Measurements from ENCODE around the gene NRCAM.
"Not testable (repeated sequence)": the region's sequence is repeated elsewhere in the genome, so short reads cannot be mapped to it uniquely, and the experiment has no call there.

The NRCAM gene

DNA sequence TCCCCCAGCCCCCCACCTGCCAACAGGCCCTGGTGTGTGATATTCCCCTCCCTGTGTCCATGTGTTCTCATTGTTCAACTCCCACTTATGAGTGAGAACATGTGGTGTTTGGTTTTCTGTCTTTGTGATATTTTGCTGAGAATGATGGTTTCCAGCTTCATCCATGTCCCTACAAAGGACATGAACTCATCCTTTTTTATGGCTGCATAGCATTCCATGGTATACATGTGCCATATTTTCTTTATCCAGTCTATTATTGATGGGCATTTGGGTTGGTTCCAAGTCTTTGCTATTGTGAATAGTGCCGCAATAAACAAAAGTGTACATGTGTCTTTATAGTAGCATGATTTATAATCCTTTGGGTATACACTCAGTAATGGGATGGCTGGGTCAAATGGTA is 183.3 kb downstream of the NRCAM start:
- H3K27me3 Mint-ChIP-seq; H3K4me3 Mint-ChIP-seq; H3K9me3 Mint-ChIP-seq; H3K27ac Mint-ChIP-seq; H3K36me3 Mint-ChIP-seq (ENCODE audit: low read depth): not testable (repeated sequence)
- H3K4me1 Mint-ChIP-seq (ENCODE audit: low read depth), result peaks cover 20% of the 10 kb centered on the region

DNA sequence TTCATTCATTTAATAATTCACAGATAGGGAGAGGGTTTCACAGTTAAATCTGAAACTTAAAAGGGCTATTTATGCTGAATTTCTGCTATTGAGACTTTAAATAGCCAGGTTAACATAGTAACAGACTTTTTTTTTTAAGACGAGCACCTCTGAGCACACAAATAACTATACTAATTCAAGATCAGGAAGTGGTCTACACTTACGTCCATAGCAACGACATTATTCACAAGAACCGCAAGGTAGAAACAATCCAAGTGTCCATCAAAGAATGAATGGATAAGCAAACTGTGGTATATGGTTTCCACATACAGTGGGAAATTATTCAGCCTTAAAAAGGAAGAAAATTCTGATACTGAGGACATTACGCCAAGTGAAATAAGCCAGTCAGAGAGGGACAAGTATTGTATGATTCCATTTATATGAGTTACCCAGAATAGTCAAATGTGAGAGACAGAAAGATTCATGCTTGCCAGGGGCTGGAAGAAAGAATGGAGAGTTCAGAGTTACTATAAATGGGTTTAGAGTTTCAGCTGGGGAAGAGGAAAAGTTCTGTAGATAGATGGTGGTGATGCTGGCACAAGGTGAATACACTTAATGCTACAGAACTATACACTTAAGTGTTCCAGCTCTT is 185.7 kb downstream of the NRCAM start:
- Mint-ChIP-seq H3K27me3 (no peaks in the 10 kb centered on the region), H3K9me3 (peaks cover 4% of the 10 kb centered on the region), H3K27ac (no peak overlapping the region), H3K36me3 (ENCODE audit: low read depth) (no peaks in the 10 kb centered on the region), H3K4me3 (no peak overlapping the region), H3K4me1 (ENCODE audit: low read depth) (peaks cover 27% of the 10 kb centered on the region)

- Mint-ChIP-seq H3K27me3 (no peaks in the 10 kb centered on the region), H3K27ac (no peak overlapping the region), H3K4me3 (no peak overlapping the region), H3K36me3 (ENCODE audit: low read depth) (no peaks in the 10 kb centered on the region), H3K4me1 (ENCODE audit: low read depth) (peaks cover 27% of the 10 kb centered on the region), H3K9me3 (no peaks in the 10 kb centered on the region)
These were observed 187.9 kb downstream of the NRCAM start for GRCh38 chr7:108268200-108268820.

DNA sequence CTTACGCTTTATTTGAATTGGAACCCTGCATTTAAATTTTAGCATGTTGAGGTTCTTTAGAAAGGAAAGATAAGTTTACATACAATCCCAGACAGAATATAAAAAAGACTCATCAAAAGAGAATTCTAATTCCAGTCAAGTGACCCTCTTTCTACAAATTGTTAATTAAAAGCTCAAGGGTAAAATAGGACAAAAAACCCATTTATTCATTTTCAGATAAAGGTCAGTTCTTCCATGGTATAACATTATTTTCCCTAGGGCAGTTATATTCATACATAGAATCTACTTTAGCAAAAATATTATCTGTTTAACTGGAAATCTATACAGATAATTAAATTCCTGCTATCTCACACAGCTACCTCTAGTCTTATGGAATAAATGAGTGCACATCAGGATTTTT is 188.6 kb downstream of the NRCAM start:
- Mint-ChIP-seq H3K4me1 (ENCODE audit: low read depth) (peaks cover 27% of the 10 kb centered on the region), H3K27me3 (no peaks in the 10 kb centered on the region), H3K27ac (no peak overlapping the region), H3K4me3 (no peak overlapping the region), H3K36me3 (ENCODE audit: low read depth) (no peaks in the 10 kb centered on the region), H3K9me3 (no peaks in the 10 kb centered on the region)

DNA sequence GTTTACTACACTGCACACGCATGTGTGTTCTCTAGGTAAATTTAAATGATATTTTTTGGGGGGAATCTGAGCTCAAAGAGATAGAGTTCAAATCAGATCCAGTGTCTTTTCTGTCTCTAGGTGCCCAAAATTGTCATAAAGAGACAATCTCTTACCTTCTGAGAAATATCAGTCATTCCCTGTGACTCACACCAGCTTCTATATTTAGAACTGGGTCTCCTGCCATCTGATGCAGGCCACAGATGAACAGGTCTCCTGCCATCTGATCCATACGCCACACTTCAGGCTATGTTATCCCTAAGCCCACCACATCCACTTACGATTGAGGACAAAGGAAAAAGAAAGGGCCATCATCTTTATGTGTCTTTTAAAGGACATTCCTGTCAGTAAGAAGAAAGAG is 189.7 kb downstream of the NRCAM start:
- no peaks in the 10 kb centered on the region for H3K36me3 Mint-ChIP-seq (ENCODE audit: low read depth)
- no peaks in the 10 kb centered on the region for H3K27me3 Mint-ChIP-seq
- H3K4me3 Mint-ChIP-seq, result no peak overlapping the region
- peaks cover 21% of the 10 kb centered on the region for H3K4me1 Mint-ChIP-seq (ENCODE audit: low read depth)
- H3K9me3 Mint-ChIP-seq, result no peaks in the 10 kb centered on the region
- H3K27ac Mint-ChIP-seq, result no peak overlapping the region

GRCh38 chr7:108266035-108266434 is 190.2 kb downstream of the NRCAM start:
- Mint-ChIP-seq H3K27me3 (no peaks in the 10 kb centered on the region), H3K4me1 (ENCODE audit: low read depth) (peaks cover 21% of the 10 kb centered on the region), H3K4me3 (no peak overlapping the region), H3K27ac (no peak overlapping the region), H3K36me3 (ENCODE audit: low read depth) (no peaks in the 10 kb centered on the region), H3K9me3 (no peaks in the 10 kb centered on the region)

DNA sequence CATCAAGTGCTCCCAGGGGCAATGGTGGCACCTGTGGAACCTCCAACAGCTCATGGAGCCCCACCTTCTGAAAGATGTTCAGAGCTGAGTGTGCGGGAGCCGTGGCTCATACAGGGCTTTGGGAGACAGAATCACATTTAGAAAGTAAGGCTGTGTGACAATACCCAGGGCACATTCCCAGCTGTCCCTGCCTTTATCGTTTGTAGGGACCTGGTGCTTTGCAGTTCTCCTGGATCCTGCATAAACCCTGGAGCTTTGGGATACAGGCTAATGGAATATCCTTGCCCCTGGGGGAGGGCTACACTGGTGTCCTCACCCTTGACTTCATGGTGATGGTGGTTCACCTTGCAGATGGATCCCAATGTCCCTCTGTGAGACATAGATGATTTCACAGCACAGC is 191.2 kb downstream of the NRCAM start:
- H3K4me1 Mint-ChIP-seq (ENCODE audit: low read depth), result peaks cover 14% of the 10 kb centered on the region
- H3K36me3 Mint-ChIP-seq (ENCODE audit: low read depth), result no peaks in the 10 kb centered on the region
- no peaks in the 10 kb centered on the region for H3K9me3 Mint-ChIP-seq
- no peaks in the 10 kb centered on the region for H3K27me3 Mint-ChIP-seq
- H3K27ac Mint-ChIP-seq, result no peak overlapping the region
- no peak overlapping the region for H3K4me3 Mint-ChIP-seq

GRCh38 chr7:108263425-108263824 is 192.8 kb downstream of the NRCAM start:
- H3K27ac Mint-ChIP-seq, result no peak overlapping the region
- H3K9me3 Mint-ChIP-seq, result peaks cover 5% of the 10 kb centered on the region

GRCh38 chr7:108261560-108262255 is 194.5 kb downstream of the NRCAM start:
- Mint-ChIP-seq H3K4me3 (no peak overlapping the region), H3K4me1 (ENCODE audit: low read depth) (peaks cover 5% of the 10 kb centered on the region), H3K27me3 (no peaks in the 10 kb centered on the region), H3K27ac (no peak overlapping the region), H3K36me3 (ENCODE audit: low read depth) (no peaks in the 10 kb centered on the region), H3K9me3 (peaks cover 8% of the 10 kb centered on the region)

More at GRCh38 chr7:108263425-108263824, 192.8 kb downstream of the NRCAM start:
- peaks cover 11% of the 10 kb centered on the region for H3K4me1 Mint-ChIP-seq (ENCODE audit: low read depth)
- H3K27me3 Mint-ChIP-seq, result no peaks in the 10 kb centered on the region
- no peaks in the 10 kb centered on the region for H3K36me3 Mint-ChIP-seq (ENCODE audit: low read depth)
- no peak overlapping the region for H3K4me3 Mint-ChIP-seq

DNA sequence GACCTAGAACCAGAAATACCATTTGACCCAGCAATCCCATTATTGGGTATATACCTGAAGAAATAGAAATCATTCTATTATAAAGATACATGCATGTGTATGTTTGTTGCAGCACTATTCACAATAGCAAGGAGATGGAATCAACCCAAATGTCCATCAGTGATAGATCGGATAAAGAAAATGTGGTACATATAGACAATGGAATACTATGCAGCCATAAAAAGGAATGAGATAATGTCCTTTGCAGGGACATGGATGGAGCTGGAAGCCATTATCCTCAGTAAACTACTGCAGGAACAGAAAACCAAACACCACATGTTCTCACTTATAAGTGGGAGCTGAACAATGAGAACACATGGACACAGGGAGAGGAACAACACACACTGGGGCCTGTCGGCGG is 196.8 kb downstream of the NRCAM start:
- H3K4me1 Mint-ChIP-seq (ENCODE audit: low read depth); H3K9me3 Mint-ChIP-seq; H3K4me3 Mint-ChIP-seq; H3K27ac Mint-ChIP-seq; H3K27me3 Mint-ChIP-seq; H3K36me3 Mint-ChIP-seq (ENCODE audit: low read depth): not testable (repeated sequence)

- H3K9me3 Mint-ChIP-seq, result peaks cover 8% of the 10 kb centered on the region
- H3K36me3 Mint-ChIP-seq (ENCODE audit: low read depth), result no peaks in the 10 kb centered on the region
- no peak overlapping the region for H3K27ac Mint-ChIP-seq
These were observed 198.3 kb downstream of the NRCAM start for GRCh38 chr7:108257954-108258353.

GRCh38 chr7:108254259-108254658 is 202.0 kb downstream of the NRCAM start:
- Mint-ChIP-seq H3K9me3 (peaks cover 4% of the 10 kb centered on the region), H3K36me3 (ENCODE audit: low read depth) (no peaks in the 10 kb centered on the region), H3K4me3 (no peak overlapping the region), H3K4me1 (ENCODE audit: low read depth) (no peaks in the 10 kb centered on the region), H3K27ac (no peak overlapping the region), H3K27me3 (no peaks in the 10 kb centered on the region)

More at GRCh38 chr7:108257954-108258353, 198.3 kb downstream of the NRCAM start:
- no peaks in the 10 kb centered on the region for H3K27me3 Mint-ChIP-seq
- no peak overlapping the region for H3K4me3 Mint-ChIP-seq
- no peaks in the 10 kb centered on the region for H3K4me1 Mint-ChIP-seq (ENCODE audit: low read depth)

DNA sequence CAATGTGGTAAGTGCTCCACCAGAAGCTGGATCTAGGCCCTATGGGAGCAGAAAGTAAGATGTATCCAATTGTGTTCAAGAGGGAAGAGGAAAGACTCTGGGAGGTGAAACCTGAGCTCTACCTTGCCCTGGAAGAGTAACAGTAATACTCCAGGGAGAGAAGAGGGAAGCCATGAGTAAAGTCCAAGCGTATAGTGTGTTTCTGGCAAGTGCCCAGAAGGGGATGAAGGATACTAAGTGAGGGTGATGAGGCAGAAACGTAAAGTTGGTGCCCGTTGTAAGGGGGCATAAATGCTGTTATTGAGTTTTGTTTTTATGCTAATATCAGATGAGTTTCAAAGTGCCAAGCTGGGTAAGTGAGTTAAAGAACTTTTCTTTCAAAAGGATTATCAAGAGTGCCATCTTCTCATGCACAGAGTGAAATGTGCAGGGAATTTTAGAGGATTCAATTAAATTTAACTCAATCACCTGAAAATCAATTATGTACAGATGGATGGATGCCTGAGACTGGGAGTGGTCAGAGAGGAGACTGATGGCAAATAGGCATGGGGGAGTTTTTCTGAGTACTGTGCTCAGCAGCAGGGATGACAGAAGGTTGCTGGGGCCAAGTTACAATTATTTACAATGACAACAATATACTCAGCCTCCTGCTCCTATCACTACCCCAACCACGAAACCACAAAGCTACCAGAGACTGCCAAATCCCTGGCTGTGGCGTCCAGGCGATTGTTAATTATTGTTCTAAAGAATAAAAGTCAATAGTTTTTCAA is 202.8 kb downstream of the NRCAM start:
- peaks cover 4% of the 10 kb centered on the region for H3K9me3 Mint-ChIP-seq
- H3K4me1 Mint-ChIP-seq (ENCODE audit: low read depth), result no peaks in the 10 kb centered on the region
- H3K27me3 Mint-ChIP-seq, result no peaks in the 10 kb centered on the region
- H3K36me3 Mint-ChIP-seq (ENCODE audit: low read depth), result no peaks in the 10 kb centered on the region
- H3K27ac Mint-ChIP-seq, result no peak overlapping the region
- H3K4me3 Mint-ChIP-seq, result no peak overlapping the region

DNA sequence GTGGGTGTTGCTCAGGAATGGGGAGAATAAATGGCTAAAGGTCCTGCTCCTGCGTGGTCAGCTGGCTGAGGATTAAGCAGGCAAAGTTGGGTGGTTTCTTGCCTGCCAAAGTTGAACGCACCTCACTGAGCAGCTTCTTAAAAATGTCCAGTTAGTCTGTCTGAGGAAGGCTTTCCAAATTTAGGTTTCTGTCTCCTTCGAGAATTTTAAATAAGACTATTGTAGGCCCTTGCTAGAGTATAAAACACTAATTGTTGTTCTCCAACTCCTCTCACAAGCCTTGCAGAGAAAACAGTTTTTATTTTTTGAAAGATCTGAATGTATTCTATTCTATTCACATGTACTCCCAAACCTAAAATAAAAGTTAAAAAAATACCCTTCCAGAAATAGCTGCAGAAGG is 204.1 kb downstream of the NRCAM start:
- H3K4me1 Mint-ChIP-seq (ENCODE audit: low read depth), result no peaks in the 10 kb centered on the region

GRCh38 chr7:108251700-108252099 is 204.5 kb downstream of the NRCAM start:
- no peaks in the 10 kb centered on the region for H3K9me3 Mint-ChIP-seq
- no peaks in the 10 kb centered on the region for H3K4me1 Mint-ChIP-seq (ENCODE audit: low read depth)
- no peak overlapping the region for H3K4me3 Mint-ChIP-seq
- H3K27ac Mint-ChIP-seq, result no peak overlapping the region
- H3K27me3 Mint-ChIP-seq, result no peaks in the 10 kb centered on the region
- H3K36me3 Mint-ChIP-seq (ENCODE audit: low read depth), result no peaks in the 10 kb centered on the region

More for the DNA sequence above, 204.1 kb downstream of the NRCAM start:
- H3K27me3 Mint-ChIP-seq, result no peaks in the 10 kb centered on the region
- no peak overlapping the region for H3K4me3 Mint-ChIP-seq
- no peak overlapping the region for H3K27ac Mint-ChIP-seq
- H3K36me3 Mint-ChIP-seq (ENCODE audit: low read depth), result no peaks in the 10 kb centered on the region
- H3K9me3 Mint-ChIP-seq, result no peaks in the 10 kb centered on the region

Measured in stimulated activated naive CD8-positive, alpha-beta T cell treated with anti-CD3 and anti-CD28 coated beads, Interleukin-15, Interleukin-2, amounts not matched to agents 100 ng/mL and 50 ng/mL, for 24 hours (primary cell).